Mesothelial cell of epicardium (in vitro differentiated cells): ENCODE results near the gene BRD7. TPM values are rescaled to one million over a fixed set of nuclear protein-coding genes. Genes with fewer than 3 reads are reported as not detected.
A peak's percentile ranks its signal among the peaks of the same experiment; 100 is the strongest.

Experiments
- DNase-seq, 2 experiments: peaks; one replicate each; pipeline ENCODE4 v3.0.0; 2021; ENCODE audit warnings: low spot score in 2 of 2; ENCODE audit not compliant: unreplicated experiment in 2 of 2
- H3K27ac Mint-ChIP-seq: 2 replicates; pipeline ENCODE4 v1.8.0; 2021; ENCODE audit warnings: mixed read lengths
- H3K27me3 Mint-ChIP-seq: 2 replicates; pipeline ENCODE4 v1.8.0; 2021; ENCODE audit warnings: low read depth, mixed read lengths
- H3K36me3 Mint-ChIP-seq: 2 replicates; pipeline ENCODE4 v1.8.0; 2021; ENCODE audit warnings: mixed read lengths
- H3K4me1 Mint-ChIP-seq: 2 replicates; pipeline ENCODE4 v1.8.0; 2021; ENCODE audit warnings: mixed read lengths
- H3K4me3 Mint-ChIP-seq: 2 replicates; pipeline ENCODE4 v1.8.0; 2021; ENCODE audit warnings: mild to moderate bottlenecking, moderate library complexity, mixed read lengths
- H3K9me3 Mint-ChIP-seq: 2 replicates; pipeline ENCODE4 v1.8.0; 2021; ENCODE audit warnings: mixed read lengths
- total RNA-seq: library from RNA; stranded (reverse); gene quantifications from 3 replicates; pipeline ENCODE4 v1.2.1, GENCODE V29; 2021
- TF ChIP-seq, protein P1 (sequence below): fragments of 200-600 bp; sonication (generic); IDR thresholded peaks from one replicate; pipeline ENCODE4 v1.5.0; 2021; ENCODE audit warnings: antibody characterized with exemption; ENCODE audit not compliant: unreplicated experiment

Gene BRD7
- total RNA-seq, 1 donor from 2014 or later = 76.8 TPM

DNA sequence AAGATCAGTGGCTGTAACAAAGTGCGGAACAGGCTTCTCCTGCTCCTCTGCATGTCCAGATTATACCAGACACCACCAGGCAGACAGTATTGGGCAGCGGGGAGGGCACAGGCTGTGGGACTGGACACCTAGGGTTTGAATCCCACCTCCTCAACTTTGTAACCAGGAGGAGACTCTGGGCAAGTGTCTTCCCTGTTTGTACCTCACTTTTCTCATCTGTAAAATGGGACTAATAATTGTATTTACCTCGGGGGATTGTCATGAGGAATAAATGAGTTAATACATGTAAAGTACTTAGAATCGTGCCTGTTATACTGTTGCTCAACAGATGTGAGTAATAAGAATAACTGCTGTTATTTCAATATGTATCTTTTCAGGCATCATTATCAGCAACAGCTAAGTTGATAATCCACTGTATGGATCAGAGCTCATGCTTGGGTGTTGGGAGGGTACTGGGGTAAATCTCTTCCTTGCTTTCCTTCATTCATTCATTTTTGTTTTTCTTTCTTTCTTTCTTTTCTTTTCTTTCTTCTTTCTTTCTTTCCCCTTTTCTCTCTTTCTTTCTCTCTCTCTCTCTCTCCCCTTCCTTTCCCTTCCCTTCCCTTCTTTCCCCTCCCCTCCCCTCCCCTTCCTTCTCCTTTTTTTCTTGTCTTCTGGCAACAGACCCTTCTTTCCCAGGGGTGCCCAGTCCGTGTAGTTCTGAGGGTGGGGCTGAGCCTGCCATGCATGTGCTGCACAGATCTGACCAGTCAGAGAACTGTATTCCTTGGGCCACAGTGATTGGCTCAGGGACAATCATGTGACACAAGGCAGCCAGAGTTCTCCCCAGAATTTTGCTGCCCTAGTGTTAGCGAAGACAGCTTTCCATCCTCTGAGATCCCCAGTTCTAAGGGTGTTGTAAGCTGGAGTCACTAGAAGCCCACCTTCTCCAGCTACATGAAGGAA, 25.3 kb upstream of the BRD7 start:
- Mint-ChIP-seq H3K27ac (no peak overlapping the region), H3K27me3 (no peaks in the 10 kb centered on the region), H3K4me1 (peaks cover 59% of the 10 kb centered on the region), H3K4me3 (no peak overlapping the region), H3K36me3 (no peaks in the 10 kb centered on the region), H3K9me3 (no peaks in the 10 kb centered on the region)
- DNase-seq = no peak
- TF ChIP-seq, protein P1, sequence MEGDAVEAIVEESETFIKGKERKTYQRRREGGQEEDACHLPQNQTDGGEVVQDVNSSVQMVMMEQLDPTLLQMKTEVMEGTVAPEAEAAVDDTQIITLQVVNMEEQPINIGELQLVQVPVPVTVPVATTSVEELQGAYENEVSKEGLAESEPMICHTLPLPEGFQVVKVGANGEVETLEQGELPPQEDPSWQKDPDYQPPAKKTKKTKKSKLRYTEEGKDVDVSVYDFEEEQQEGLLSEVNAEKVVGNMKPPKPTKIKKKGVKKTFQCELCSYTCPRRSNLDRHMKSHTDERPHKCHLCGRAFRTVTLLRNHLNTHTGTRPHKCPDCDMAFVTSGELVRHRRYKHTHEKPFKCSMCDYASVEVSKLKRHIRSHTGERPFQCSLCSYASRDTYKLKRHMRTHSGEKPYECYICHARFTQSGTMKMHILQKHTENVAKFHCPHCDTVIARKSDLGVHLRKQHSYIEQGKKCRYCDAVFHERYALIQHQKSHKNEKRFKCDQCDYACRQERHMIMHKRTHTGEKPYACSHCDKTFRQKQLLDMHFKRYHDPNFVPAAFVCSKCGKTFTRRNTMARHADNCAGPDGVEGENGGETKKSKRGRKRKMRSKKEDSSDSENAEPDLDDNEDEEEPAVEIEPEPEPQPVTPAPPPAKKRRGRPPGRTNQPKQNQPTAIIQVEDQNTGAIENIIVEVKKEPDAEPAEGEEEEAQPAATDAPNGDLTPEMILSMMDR = no peak

DNA sequence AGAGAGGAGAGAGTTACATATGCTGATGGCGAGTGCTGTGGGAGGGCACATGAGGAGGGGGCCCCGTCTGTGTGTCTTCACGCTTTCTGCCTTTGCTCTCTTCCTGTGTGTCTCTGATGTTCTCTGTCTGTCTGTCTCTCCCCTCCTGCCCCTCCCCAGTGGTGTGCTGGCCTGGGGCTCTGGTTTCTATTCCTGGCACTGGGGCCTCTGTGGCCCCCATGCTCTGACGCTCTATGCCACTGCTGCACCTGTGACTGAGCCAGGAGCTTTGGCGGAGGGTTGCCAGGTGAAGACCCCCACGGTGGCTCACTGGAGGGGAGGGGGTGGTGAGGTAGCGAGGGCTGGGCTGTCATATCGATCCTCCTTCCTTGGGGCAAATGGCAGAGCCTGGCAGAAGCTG, 24.6 kb upstream of the BRD7 start:
- H3K4me1 Mint-ChIP-seq = peaks cover 63% of the 10 kb centered on the region
- no peak overlapping the region for H3K4me3 Mint-ChIP-seq
- H3K9me3 Mint-ChIP-seq = no peaks in the 10 kb centered on the region
- DNase-seq = no peak
- no peaks in the 10 kb centered on the region for H3K36me3 Mint-ChIP-seq
- TF ChIP-seq, protein P1 = no peak
- H3K27me3 Mint-ChIP-seq = no peaks in the 10 kb centered on the region
- H3K27ac Mint-ChIP-seq = peak overlapping the region; percentile 58

DNA sequence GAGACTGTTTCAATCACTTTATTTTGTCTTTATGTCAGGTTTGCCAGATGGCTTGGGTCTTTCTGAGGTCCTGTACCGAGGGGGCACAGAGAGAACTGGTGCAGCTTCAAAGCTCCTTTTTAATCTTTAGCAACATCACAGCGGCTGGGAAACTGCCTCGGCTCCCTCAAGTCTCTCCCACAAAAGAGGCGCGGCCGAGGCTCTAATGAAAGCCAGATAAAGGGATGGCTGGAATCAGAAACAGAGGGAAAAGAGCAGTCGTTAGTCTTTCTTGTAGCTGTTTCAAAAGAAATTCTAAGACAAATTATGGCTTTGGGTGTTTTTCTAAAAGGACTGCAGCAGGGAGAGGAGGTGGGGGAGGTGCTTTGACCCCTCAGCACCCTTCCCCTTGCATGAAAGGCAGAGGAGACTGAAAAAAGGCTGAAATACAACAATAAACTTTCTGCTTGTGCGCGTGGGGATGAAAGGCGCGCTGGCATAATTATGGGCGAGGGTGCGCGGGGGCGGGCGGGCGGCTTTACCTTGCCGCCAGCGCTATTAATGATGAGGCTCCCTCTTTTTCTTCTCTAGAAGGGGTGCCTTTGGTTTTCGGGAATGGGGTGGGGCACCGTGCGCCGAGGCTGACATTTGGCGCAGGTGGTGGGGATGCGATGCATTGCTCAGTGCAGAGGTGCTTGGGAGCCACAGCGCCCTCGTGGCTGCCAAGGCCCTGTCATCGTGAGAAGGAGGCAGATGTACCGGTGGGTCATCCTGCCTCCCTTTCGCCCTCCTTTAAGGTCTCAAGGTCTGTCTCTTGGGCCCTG, 22.3 kb upstream of the BRD7 start:
- TF ChIP-seq, protein P1 = no peak
- no peaks in the 10 kb centered on the region for H3K36me3 Mint-ChIP-seq
- H3K9me3 Mint-ChIP-seq = no peaks in the 10 kb centered on the region
- H3K27ac Mint-ChIP-seq = peak overlapping the region; percentile 96
- H3K27me3 Mint-ChIP-seq = no peaks in the 10 kb centered on the region
- DNase-seq = no peak
- H3K4me1 Mint-ChIP-seq = peaks cover 52% of the 10 kb centered on the region
- peak overlapping the region; percentile 6 for H3K4me3 Mint-ChIP-seq

DNA sequence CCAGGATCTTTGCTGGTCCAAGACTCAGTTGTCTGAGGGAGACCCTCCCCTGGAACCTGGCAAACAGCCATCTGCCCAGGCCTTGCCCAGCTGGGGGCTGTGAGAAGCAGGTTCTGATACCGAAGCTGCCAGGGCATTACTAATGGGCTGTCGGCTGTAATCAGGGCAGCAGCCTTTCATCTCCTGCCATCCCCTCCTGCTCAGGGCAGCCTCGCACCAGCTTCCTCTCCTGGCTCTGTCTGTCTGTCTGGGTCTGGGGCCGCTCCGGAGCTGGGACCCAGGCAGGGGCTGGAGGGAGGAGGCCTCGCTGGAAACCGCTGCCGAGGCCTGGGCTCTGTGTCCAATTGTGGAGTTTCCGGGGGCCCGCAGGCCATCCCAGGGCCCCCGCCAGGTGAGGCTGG, 21.6 kb upstream of the BRD7 start:
- no peak for DNase-seq
- Mint-ChIP-seq H3K27me3 (no peaks in the 10 kb centered on the region), H3K36me3 (no peaks in the 10 kb centered on the region), H3K9me3 (no peaks in the 10 kb centered on the region), H3K4me1 (peaks cover 48% of the 10 kb centered on the region), H3K27ac (peak overlapping the region; percentile 96), H3K4me3 (no peak overlapping the region)
- TF ChIP-seq, protein P1 = no peak

DNA sequence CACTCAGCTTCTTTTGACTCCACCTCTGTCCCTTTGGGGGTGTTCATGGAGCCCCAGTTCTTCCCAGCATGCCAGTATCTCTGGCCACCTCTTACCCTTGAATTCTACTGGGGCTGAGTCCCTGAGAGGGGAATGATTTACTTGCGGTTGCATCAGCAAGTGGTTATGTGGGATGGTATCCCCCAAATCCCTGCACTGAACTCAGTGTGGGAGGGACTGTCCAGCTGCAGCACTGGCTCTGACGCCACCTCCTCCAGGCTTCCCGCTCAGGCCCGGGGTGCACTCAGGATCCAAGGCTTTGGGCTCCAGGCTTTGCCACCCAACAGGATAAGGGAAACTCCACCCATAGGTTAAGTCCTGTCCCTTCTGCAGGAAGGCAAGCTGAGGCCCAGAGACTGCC, 21.1 kb upstream of the BRD7 start:
- Mint-ChIP-seq H3K27me3 (no peaks in the 10 kb centered on the region), H3K9me3 (no peaks in the 10 kb centered on the region), H3K4me1 (peaks cover 45% of the 10 kb centered on the region), H3K27ac (peak overlapping the region; percentile 96), H3K4me3 (no peak overlapping the region), H3K36me3 (no peaks in the 10 kb centered on the region)
- TF ChIP-seq, protein P1 = no peak
- DNase-seq = no peak
